OCI-LY7 (cell line): ENCODE results near the gene FGFBP1.

ENCODE experiments used
- CTCF ChIP-seq: fragments of 200-600 bp; sonication (generic); conservative IDR thresholded peaks from 2 replicates; pipeline ENCODE4 v1.5.1; 2014; ENCODE audit warnings: mild to moderate bottlenecking, antibody characterized with exemption, low read length, moderate library complexity, mixed read lengths
- EZH2phosphoT487 ChIP-seq: fragments of 200-600 bp; sonication (generic); IDR thresholded peaks from 2 replicates; pipeline ENCODE4 v1.6.1; 2018; ENCODE audit warnings: low read depth, borderline replicate concordance, mild to moderate bottlenecking, mixed run types, antibody characterized with exemption, low read length, moderate library complexity, mixed read lengths

- no peak for TF ChIP-seq CTCF
- no peak for TF ChIP-seq EZH2phosphoT487
Measured at GRCh38 chr4:15944895-15945294, 6.4 kb upstream of the FGFBP1 start.
